SH-SY5Y (cell line): ENCODE results near the gene RAB11B.

Source experiments
- GATA2 ChIP-seq: IDR thresholded peaks from 2 replicates; pipeline ENCODE4 v1.6.1; 2011; ENCODE audit warnings: mild to moderate bottlenecking, low read depth, low read length
- GATA3 ChIP-seq: IDR thresholded peaks from 2 replicates; pipeline ENCODE4 v1.6.1; 2011; ENCODE audit warnings: low read depth, mild to moderate bottlenecking, low read length, moderate library complexity

- TF ChIP-seq GATA2 (no peak), GATA3 (no peak)
Measured at GRCh38 chr19:8453616-8454015, 63.5 kb downstream of the RAB11B start.
